SK-N-MC (cell line): ENCODE measurements around the gene KRT12.

Experiments
- EZH2 ChIP-seq: fragments of 200-600 bp; sonication (generic); IDR thresholded peaks from one replicate; pipeline ENCODE4 v1.6.1; 2017; ENCODE audit warnings: antibody characterized with exemption
- POLR2AphosphoS5 ChIP-seq: IDR thresholded peaks from 2 replicates; pipeline ENCODE4 v1.6.1; 2012; ENCODE audit warnings: mild to moderate bottlenecking, low read depth, low read length, borderline replicate concordance

- TF ChIP-seq EZH2 (no peak), POLR2AphosphoS5 (no peak)
Measured at GRCh38 chr17:40896916-40897455, 30.0 kb upstream of the KRT12 start.
